ENCODE results near the gene POC1A. TPM values are rescaled to one million over a fixed set of nuclear protein-coding genes. Genes with fewer than 3 reads are reported as not detected.
A peak's percentile ranks its signal among the peaks of the same experiment; 100 is the strongest.

POC1A gene
- total and polyA plus RNA-seq, 2 of the 4 experiments (the other 2 are of a cell fraction), result 10.6 to 11.5 TPM

DNA sequence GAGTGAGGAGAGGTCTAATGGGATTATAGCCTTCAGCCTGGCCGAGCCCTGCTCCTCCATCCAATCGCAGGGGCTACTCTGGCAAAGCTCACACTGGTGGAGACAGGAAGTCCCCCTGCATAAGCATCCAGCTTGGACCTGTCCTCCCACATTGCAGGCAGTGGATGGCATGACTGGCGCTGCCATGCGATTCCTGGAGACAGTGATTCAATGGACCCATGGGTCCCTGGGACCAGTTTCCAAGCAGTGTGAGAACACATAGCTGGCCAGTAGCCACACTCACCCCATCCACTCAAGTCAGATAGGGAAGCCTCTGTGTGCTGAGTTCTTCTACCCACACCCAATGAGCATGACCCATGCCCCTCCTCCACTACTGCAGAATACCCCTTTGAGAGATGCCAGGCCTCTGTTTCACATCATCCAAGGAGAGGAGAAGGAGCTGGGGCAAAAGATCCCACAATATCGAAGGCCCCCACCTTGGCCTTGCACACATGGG lies 18.1 kb upstream of the POC1A start:
- H3K4me3 ChIP-seq (ENCODE audit: insufficient read depth, low read depth, low read length), result no peak overlapping the region
- no TSS peak for BruUV-seq (replicated peaks)
- H3K36me3 ChIP-seq (ENCODE audit: control insufficient read depth, insufficient read depth, low read length), result no peaks in the 10 kb centered on the region
- H3K9me3 ChIP-seq (ENCODE audit: control insufficient read depth, insufficient read depth, low read length), result no peaks in the 10 kb centered on the region
- peaks cover 23% of the 10 kb centered on the region for H3K9me1 ChIP-seq (ENCODE audit: insufficient read depth, low read length)
- peak overlapping the region; percentile 18; the same call in 1 of the 2 replicates for H2BK20ac ChIP-seq (ENCODE audit: low read depth, low read length)
- peak overlapping the region; percentile 10; the same call in 1 of the 3 replicates for H2BK15ac ChIP-seq (ENCODE audit: low read depth, low read length)
- ATAC-seq (ENCODE audit: low read depth), result no peak
- no peak overlapping the region for H2BK5ac ChIP-seq (ENCODE audit: low read depth, low read length, poor library complexity, severe bottlenecking)
- in situ Hi-C loops (cut with MboI; ENCODE audit: low sequenced_read_pairs) (loop anchor here (25.0 kb wide), 1 partner anchor 1835 kb away; the partner anchor contains the start of genes RASSF1, TUSC2 and ZMYND10), dilution Hi-C loops (cut with HindIII; ENCODE audit: low sequenced_read_pairs, unreplicated experiment) (no loop called here), intact Hi-C loops (cut with micrococcal nuclease) (no loop called here)
- CTCF ChIA-PET, result no interaction called here
- no peak for DNase-seq
- no peaks in the 10 kb centered on the region for H4K20me1 ChIP-seq (ENCODE audit: insufficient read depth, low read length)
- H3K4me2 ChIP-seq (ENCODE audit: low read depth, low read length), result no peak overlapping the region
- peak overlapping the region; percentile 88 for H2BK120ac ChIP-seq (ENCODE audit: low read depth, low read length)
- H3K27ac ChIP-seq (ENCODE audit: insufficient read depth, low read length), result no peak overlapping the region
- H3K79me1 ChIP-seq (ENCODE audit: low read depth in 1 of 2, low read length in 2 of 2), result no peaks in the 10 kb centered on the region
- no peak overlapping the region for H3K18ac ChIP-seq (ENCODE audit: low read depth, low read length)
- no peak overlapping the region for H3K14ac ChIP-seq (replicated peaks; ENCODE audit: low read depth, low read length)
- H3K9ac ChIP-seq (ENCODE audit: low read depth, low read length), result no peak overlapping the region
- no peak overlapping the region for H4K5ac ChIP-seq (ENCODE audit: low read depth, low read length)
- H2AK9ac ChIP-seq (replicated peaks; ENCODE audit: low read depth, low read length, poor library complexity), result no peak overlapping the region
- POLR2A ChIA-PET (ENCODE audit: unreplicated experiment), result no interaction called here
- peak overlapping the region; percentile 77; the same call in 1 of the 2 replicates for H3K4ac ChIP-seq (ENCODE audit: low read depth, low read length)
- H3K27me3 ChIP-seq (ENCODE audit: control insufficient read depth, insufficient read depth, low read length), result peaks cover 3% of the 10 kb centered on the region; the same call in 1 of the 2 replicates
- no peak overlapping the region for H3K56ac ChIP-seq (ENCODE audit: extremely low read depth, insufficient read depth, low read length)
- H3K4me1 ChIP-seq (ENCODE audit: control insufficient read depth, insufficient read depth, low read length), result peaks cover 13% of the 10 kb centered on the region
- no peak overlapping the region for H2AFZ ChIP-seq (replicated peaks; ENCODE audit: low read length, poor library complexity)
- TF ChIP-seq FOS (IDR thresholded peaks at IDR 0.05; ENCODE audit: low read depth, low read length) (no peak), CEBPB (IDR thresholded peaks at IDR 0.05; ENCODE audit: low read depth, low read length) (no peak)
- WGBS, 2 experiments (ENCODE audit: extremely low coverage in 2 of 2, insufficient read length in 1 of 2), result 100% methylated on average over 1 of the region's 5 CpGs; no CpG with 5 or more reads in 1 of the 2 experiments
- peak overlapping the region; percentile 63; the same call in 1 of the 2 replicates for H4K91ac ChIP-seq (ENCODE audit: insufficient read depth, low read depth, low read length)
- no peak overlapping the region for H3K23ac ChIP-seq (ENCODE audit: low read depth, low read length)
- H4K8ac ChIP-seq (ENCODE audit: low read depth in 2 of 2, low read length in 2 of 2), result peak overlapping the region in 1 of 2 experiments; percentile 68; a peak in 1 of 4 replicates
- peak overlapping the region; percentile 87 for H2AK5ac ChIP-seq (ENCODE audit: low read depth, low read length)

Data from IMR-90 (cell line).